Glutamatergic neuron (in vitro differentiated cells): ENCODE measurements around the gene DHX38. TPM values are rescaled to one million over a fixed set of nuclear protein-coding genes. Genes with fewer than 3 reads are reported as not detected.

Experiments used
- DNase-seq: peaks from one replicate; pipeline ENCODE4 v3.0.0; 2022
- H3K27ac Mint-ChIP-seq: one replicate; pipeline ENCODE4 v1.8.0; 2020; ENCODE audit warnings: mild to moderate bottlenecking, mixed read lengths, inconsistent platforms; ENCODE audit not compliant: unreplicated experiment
- H3K27me3 Mint-ChIP-seq: one replicate; pipeline ENCODE4 v1.8.0; 2020; ENCODE audit warnings: mild to moderate bottlenecking, moderate library complexity, mixed read lengths, inconsistent platforms; ENCODE audit not compliant: unreplicated experiment
- H3K36me3 Mint-ChIP-seq: one replicate; pipeline ENCODE4 v1.8.0; 2020; ENCODE audit warnings: mild to moderate bottlenecking, mixed read lengths, inconsistent platforms; ENCODE audit not compliant: unreplicated experiment
- H3K4me1 Mint-ChIP-seq: one replicate; pipeline ENCODE4 v1.8.0; 2020; ENCODE audit warnings: mild to moderate bottlenecking, low read depth, mixed read lengths, inconsistent platforms; ENCODE audit not compliant: unreplicated experiment
- H3K4me3 Mint-ChIP-seq: one replicate; pipeline ENCODE4 v1.8.0; 2020; ENCODE audit warnings: mild to moderate bottlenecking, mixed read lengths, inconsistent platforms; ENCODE audit not compliant: unreplicated experiment
- H3K9me3 Mint-ChIP-seq: one replicate; pipeline ENCODE4 v1.8.0; 2020; ENCODE audit warnings: mild to moderate bottlenecking, moderate library complexity, mixed read lengths, inconsistent platforms; ENCODE audit not compliant: unreplicated experiment
- CTCF ChIP-seq: fragments of 200-600 bp; sonication (generic); IDR thresholded peaks from one replicate; pipeline ENCODE4 v1.5.0; 2021; ENCODE audit not compliant: partially characterized antibody, unreplicated experiment
- total RNA-seq: library from RNA; stranded (reverse); fragmentation: NEBNext Ultra II Directional; extraction: Animal tissue kit (Norgen Biotek cat#: 25700); gene quantifications from one replicate; pipeline ENCODE4 v1.2.1, GENCODE V29; 2021; ENCODE audit not compliant: unreplicated experiment

Gene DHX38
- total RNA-seq, 1 donor from 2014 or later = 86.5 TPM

- Mint-ChIP-seq H3K27ac (no peak overlapping the region), H3K4me1 (no peaks in the 10 kb centered on the region), H3K9me3 (peaks cover 5% of the 10 kb centered on the region), H3K4me3 (no peak overlapping the region), H3K27me3 (peaks cover 4% of the 10 kb centered on the region), H3K36me3 (peaks cover 12% of the 10 kb centered on the region)
- DNase-seq = no peak
- TF ChIP-seq CTCF = no peak
Observed at GRCh38 chr16:72107371-72107770, 13.7 kb downstream of the DHX38 start.

- H3K9me3 Mint-ChIP-seq = peaks cover 5% of the 10 kb centered on the region
- H3K4me1 Mint-ChIP-seq = no peaks in the 10 kb centered on the region
- H3K27me3 Mint-ChIP-seq = peaks cover 4% of the 10 kb centered on the region
- peaks cover 12% of the 10 kb centered on the region for H3K36me3 Mint-ChIP-seq
- H3K4me3 Mint-ChIP-seq = no peak overlapping the region
- H3K27ac Mint-ChIP-seq = no peak overlapping the region
- no peak for DNase-seq
- TF ChIP-seq CTCF = no peak
Observed at GRCh38 chr16:72108353-72109102, 14.9 kb downstream of the DHX38 start.

- no peak overlapping the region for H3K27ac Mint-ChIP-seq
- TF ChIP-seq CTCF = no peak
- H3K27me3 Mint-ChIP-seq = peaks cover 4% of the 10 kb centered on the region
- H3K36me3 Mint-ChIP-seq = peaks cover 12% of the 10 kb centered on the region
- no peak overlapping the region for H3K4me3 Mint-ChIP-seq
- no peaks in the 10 kb centered on the region for H3K4me1 Mint-ChIP-seq
- no peak for DNase-seq
- H3K9me3 Mint-ChIP-seq = peaks cover 5% of the 10 kb centered on the region
Observed at GRCh38 chr16:72109300-72109699, 15.7 kb downstream of the DHX38 start.

- H3K36me3 Mint-ChIP-seq = peaks cover 12% of the 10 kb centered on the region
- no peak overlapping the region for H3K27ac Mint-ChIP-seq
- H3K9me3 Mint-ChIP-seq = peaks cover 5% of the 10 kb centered on the region
- no peak overlapping the region for H3K4me3 Mint-ChIP-seq
- DNase-seq = no peak
- TF ChIP-seq CTCF = no peak
- H3K27me3 Mint-ChIP-seq = peaks cover 4% of the 10 kb centered on the region
- no peaks in the 10 kb centered on the region for H3K4me1 Mint-ChIP-seq
Observed at GRCh38 chr16:72109966-72110530, 16.4 kb downstream of the DHX38 start.
